ENCODE data around the gene LRWD1.

LRWD1 gene

DNA sequence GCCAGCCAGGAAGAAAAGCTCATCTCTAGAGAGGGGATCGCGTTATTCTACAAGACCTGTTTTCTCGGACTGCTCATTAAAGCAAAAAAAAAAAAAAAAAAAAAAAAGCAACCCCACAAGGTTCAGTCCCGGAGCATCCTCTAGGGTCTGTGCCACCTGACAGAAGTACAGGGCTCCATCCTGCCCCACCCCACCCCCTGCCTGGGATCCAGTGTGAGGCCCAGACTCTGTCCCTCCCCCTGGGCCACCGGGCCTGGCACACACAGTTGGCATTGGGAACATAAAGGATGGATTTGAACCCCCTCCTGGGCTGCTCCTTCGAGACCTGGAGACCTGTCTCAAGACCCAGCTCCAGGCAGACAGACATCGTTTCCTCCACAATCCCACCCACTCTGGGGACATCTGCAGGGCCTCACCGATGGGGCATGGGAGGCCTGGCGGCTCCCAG is 30.7 kb upstream of the LRWD1 start:
- no peaks in the 10 kb centered on the region for H3K27me3 ChIP-seq (replicated peaks)
- no peak for DNase-seq
- H3K27ac ChIP-seq, result no peak overlapping the region
- H3K36me3 ChIP-seq (replicated peaks), result peaks cover 5% of the 10 kb centered on the region
- in situ Hi-C loops (cut with HindIII; ENCODE audit: low pct_ligation_motif_present, low sequenced_read_pairs), result no loop called here
- TF ChIP-seq, protein P1, sequence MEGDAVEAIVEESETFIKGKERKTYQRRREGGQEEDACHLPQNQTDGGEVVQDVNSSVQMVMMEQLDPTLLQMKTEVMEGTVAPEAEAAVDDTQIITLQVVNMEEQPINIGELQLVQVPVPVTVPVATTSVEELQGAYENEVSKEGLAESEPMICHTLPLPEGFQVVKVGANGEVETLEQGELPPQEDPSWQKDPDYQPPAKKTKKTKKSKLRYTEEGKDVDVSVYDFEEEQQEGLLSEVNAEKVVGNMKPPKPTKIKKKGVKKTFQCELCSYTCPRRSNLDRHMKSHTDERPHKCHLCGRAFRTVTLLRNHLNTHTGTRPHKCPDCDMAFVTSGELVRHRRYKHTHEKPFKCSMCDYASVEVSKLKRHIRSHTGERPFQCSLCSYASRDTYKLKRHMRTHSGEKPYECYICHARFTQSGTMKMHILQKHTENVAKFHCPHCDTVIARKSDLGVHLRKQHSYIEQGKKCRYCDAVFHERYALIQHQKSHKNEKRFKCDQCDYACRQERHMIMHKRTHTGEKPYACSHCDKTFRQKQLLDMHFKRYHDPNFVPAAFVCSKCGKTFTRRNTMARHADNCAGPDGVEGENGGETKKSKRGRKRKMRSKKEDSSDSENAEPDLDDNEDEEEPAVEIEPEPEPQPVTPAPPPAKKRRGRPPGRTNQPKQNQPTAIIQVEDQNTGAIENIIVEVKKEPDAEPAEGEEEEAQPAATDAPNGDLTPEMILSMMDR (IDR thresholded peaks at IDR 0.05; ENCODE audit: low read depth, low read length, missing control alignments), result no peak
- H3K4me3 ChIP-seq (ENCODE audit: low read depth, low read length), result peak overlapping the region; percentile 71

DNA sequence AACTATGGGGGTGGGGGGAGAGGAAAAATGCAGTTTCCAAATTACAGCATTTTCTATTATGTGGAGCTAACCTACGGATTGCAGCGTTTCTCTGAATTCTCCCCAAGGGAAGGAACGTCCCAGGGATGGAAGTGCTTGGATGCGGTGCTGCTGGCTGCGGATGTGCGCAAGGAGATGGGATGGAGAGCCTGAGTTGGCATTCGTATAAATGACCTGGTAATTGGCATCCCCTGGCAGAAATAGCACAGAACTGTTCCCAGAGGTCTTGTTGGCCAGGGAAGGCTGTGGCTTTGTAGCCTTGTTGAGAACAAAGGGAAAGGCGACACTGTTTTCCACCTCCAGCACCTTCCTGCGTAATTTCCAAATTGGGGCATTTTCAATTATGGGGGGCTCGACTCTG is 28.7 kb upstream of the LRWD1 start:
- Histone ChIP-seq H3K27ac (no peak overlapping the region), H3K36me3 (replicated peaks) (peaks cover 10% of the 10 kb centered on the region), H3K27me3 (replicated peaks) (no peaks in the 10 kb centered on the region), H3K4me3 (ENCODE audit: low read depth, low read length) (no peak overlapping the region)
- TF ChIP-seq, protein P1 (IDR thresholded peaks at IDR 0.05; ENCODE audit: low read depth, low read length, missing control alignments), result no peak
- in situ Hi-C loops (cut with HindIII; ENCODE audit: low pct_ligation_motif_present, low sequenced_read_pairs), result no loop called here
- no peak for DNase-seq

DNA sequence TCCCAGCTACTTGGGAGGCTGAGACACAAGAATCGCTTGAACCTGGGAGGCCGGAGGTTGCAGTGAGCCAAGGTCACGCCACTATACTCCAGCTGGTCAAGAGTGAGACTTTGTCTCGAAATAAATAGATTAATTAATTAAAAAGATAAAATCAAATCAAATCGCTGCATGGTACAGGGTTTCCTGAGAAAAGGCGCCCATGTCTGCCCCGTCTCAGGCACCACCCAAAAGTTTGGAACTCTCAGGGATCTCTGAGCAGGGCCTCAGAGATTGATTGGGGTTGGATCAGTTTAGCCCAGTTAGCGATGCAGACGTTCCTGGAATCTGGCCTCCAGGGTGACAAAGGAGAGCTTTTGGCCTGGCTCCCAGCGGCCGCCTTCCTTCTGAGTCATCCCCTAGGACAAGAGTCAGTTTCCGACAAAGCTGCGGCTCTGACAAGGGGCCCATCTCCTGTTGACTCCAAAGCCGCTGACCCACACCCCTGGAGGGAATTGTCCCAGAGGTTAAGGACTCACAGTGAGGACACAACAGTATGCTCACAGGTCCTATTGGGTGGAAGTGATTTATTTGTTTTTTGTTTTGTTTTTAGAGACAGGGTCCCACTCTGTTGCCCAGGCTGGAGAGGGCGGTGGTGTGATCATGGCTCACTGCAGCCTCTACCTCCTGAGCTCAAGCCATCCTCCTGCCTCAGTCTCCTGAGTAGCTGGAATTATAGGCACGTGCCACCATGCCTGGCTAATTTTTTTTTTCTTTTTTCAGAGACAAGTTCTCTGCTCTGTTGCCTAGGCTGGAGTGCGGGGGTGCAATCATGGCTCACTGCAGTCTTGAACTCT is 24.6 kb upstream of the LRWD1 start:
- H3K27me3 ChIP-seq (replicated peaks), result no peaks in the 10 kb centered on the region
- H3K36me3 ChIP-seq (replicated peaks), result peaks cover 23% of the 10 kb centered on the region
- DNase-seq, result peak; percentile 84
- H3K4me3 ChIP-seq (ENCODE audit: low read depth, low read length), result no peak overlapping the region
- in situ Hi-C loops (cut with HindIII; ENCODE audit: low pct_ligation_motif_present, low sequenced_read_pairs), result no loop called here
- H3K27ac ChIP-seq, result peak overlapping the region; percentile 38
- TF ChIP-seq, protein P1 (IDR thresholded peaks at IDR 0.05; ENCODE audit: low read depth, low read length, missing control alignments), result peak; percentile 22

DNA sequence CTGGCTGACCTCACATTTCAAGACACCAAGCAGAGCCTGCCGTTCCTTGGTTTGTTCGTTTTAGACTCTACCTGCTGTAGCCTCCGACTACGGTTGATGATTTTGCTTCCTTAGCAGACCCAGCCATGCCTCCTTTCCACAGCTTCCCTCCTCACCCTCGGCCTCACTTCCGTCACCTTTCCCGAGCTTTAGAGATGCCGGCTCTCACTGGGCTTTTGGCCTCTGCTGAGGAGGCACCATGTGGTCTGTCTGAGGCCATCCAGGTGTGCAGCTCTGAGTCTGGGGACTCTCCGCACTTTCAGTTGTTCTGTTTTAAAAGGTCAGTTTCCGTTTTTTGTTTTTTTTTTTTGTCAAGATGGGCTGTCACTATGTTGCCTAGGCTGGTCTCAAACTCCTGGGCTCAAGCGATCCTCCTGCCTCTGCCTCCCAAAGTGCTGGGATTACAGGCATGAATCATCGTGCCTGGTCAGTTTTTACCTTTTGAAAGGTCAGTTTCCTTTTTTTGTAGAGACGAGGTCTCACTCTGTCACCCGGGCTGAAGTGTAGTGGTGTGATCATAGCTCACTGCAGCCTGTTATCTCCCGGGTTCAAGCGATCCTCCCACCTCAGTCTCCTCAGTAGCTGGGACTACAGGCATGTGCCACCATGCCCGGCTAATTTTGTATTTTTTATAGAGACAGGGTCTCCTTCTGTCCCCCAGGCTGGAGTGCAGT is 19.7 kb upstream of the LRWD1 start:
- TF ChIP-seq, protein P1 (IDR thresholded peaks at IDR 0.05; ENCODE audit: low read depth, low read length, missing control alignments), result no peak
- Histone ChIP-seq H3K27ac (no peak overlapping the region), H3K4me3 (ENCODE audit: low read depth, low read length) (no peak overlapping the region), H3K27me3 (replicated peaks) (no peaks in the 10 kb centered on the region), H3K36me3 (replicated peaks) (peaks cover 26% of the 10 kb centered on the region)
- in situ Hi-C loops (cut with HindIII; ENCODE audit: low pct_ligation_motif_present, low sequenced_read_pairs), result no loop called here
- no peak for DNase-seq

DNA sequence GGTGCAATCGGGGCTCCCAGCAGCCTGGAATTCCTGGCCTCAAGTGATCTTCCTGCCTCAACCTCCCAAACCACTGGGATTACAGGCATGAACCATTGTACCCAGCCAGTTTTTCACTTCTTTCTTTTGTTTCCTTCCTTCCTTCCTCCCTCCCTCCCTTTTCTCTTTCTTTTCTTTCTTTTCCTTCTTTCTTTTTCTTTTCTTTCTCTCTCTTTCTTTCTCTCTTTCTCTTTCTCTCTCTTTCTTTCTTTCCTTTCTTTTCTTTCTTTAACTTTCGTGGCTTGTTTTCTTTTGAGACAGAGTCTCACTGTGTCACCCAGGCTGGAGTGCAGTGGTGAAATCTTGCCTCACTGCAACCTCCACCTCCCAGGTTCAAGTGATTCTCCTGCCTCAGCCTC is 19.1 kb upstream of the LRWD1 start:
- H3K36me3 ChIP-seq (replicated peaks), result peaks cover 26% of the 10 kb centered on the region
- no peaks in the 10 kb centered on the region for H3K27me3 ChIP-seq (replicated peaks)
- H3K27ac ChIP-seq, result no peak overlapping the region
- DNase-seq, result no peak
- H3K4me3 ChIP-seq (ENCODE audit: low read depth, low read length), result no peak overlapping the region
- TF ChIP-seq, protein P1 (IDR thresholded peaks at IDR 0.05; ENCODE audit: low read depth, low read length, missing control alignments), result no peak
- in situ Hi-C loops (cut with HindIII; ENCODE audit: low pct_ligation_motif_present, low sequenced_read_pairs), result no loop called here

Measured in brain microvascular endothelial cell (primary cell).